A673 (cell line): Measurements from ENCODE around the gene HP1BP3.

Source experiments
- CTCF ChIP-seq: fragments of 300-800, 200-600 bp; sonication (generic); conservative IDR thresholded peaks from 2 replicates; pipeline ENCODE4 v1.5.1; 2017; ENCODE audit warnings: low read depth, mild to moderate bottlenecking, antibody characterized with exemption, low read length, moderate library complexity, mixed read lengths
- EZH2 ChIP-seq: fragments of 200-600 bp; sonication (generic); IDR thresholded peaks from 2 replicates; pipeline ENCODE4 v1.6.1; 2017; ENCODE audit warnings: borderline replicate concordance, low read depth, mild to moderate bottlenecking, mixed read lengths, antibody characterized with exemption, low read length; ENCODE audit not compliant: poor library complexity, severe bottlenecking

DNA sequence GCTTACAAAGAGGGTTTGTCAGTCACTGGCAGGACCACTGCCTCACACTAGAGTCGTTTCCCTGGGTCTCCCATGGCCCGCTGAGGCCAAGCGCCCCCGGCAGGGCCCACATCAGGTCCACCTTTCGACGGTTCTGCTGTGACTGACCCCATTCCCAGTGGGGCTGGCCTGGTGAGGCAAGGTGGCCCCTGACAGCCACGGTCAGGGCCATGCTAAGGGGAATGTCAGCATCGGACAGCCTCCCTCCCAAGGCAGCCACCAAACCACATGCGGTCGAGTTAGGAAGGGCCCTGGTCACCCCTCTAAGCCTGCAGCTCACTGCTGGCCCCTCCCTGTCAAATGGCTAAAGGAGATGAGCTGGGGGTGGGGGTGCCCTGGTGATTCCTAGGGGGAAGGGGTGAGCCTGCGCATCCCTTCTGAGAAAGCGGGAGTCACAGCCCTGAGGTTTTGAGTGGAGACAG, 66.4 kb downstream of the HP1BP3 start:
- TF ChIP-seq CTCF: no peak
- TF ChIP-seq EZH2: no peak
